GM04504 (cell line): ENCODE results near the gene CYB5R4.
"Not testable (repeated sequence)": the region's sequence is repeated elsewhere in the genome, so short reads cannot be mapped to it uniquely, and the experiment has no call there.

Experiments
- DNase-seq: peaks from one replicate; pipeline ENCODE4 v3.0.0-alpha.2; 2012; ENCODE audit warnings: low read depth

The CYB5R4 gene

GRCh38 chr6:83867043-83867442, 7.6 kb downstream of the CYB5R4 start:
- no peak for DNase-seq

GRCh38 chr6:83867527-83868161, 8.2 kb downstream of the CYB5R4 start:
- peak; percentile 95 for DNase-seq

GRCh38 chr6:83868639-83869038, 9.2 kb downstream of the CYB5R4 start:
- peak; percentile 40 for DNase-seq

GRCh38 chr6:83870649-83871048, 11.2 kb downstream of the CYB5R4 start:
- DNase-seq, result no peak

GRCh38 chr6:83872386-83873118, 13.1 kb downstream of the CYB5R4 start:
- DNase-seq, result no peak

- no peak for DNase-seq
Observed at GRCh38 chr6:83873869-83874268, 14.4 kb downstream of the CYB5R4 start.

- no peak for DNase-seq
Observed at GRCh38 chr6:83875843-83876242, 16.4 kb downstream of the CYB5R4 start.

- no peak for DNase-seq
Observed at GRCh38 chr6:83878902-83879644, 19.6 kb downstream of the CYB5R4 start.

- peak; percentile 17 for DNase-seq
Observed at GRCh38 chr6:83879746-83880145, 20.3 kb downstream of the CYB5R4 start.

GRCh38 chr6:83883240-83883639, 23.8 kb downstream of the CYB5R4 start:
- no peak for DNase-seq

- no peak for DNase-seq
Observed at GRCh38 chr6:83884523-83884922, 25.0 kb downstream of the CYB5R4 start.

GRCh38 chr6:83885984-83886383, 26.5 kb downstream of the CYB5R4 start:
- no peak for DNase-seq

- no peak for DNase-seq
Observed at GRCh38 chr6:83889621-83890020, 30.1 kb downstream of the CYB5R4 start.

GRCh38 chr6:83890520-83890919, 31.0 kb downstream of the CYB5R4 start:
- DNase-seq, result no peak

- DNase-seq, result no peak
Observed at GRCh38 chr6:83891586-83891985, 32.1 kb downstream of the CYB5R4 start.

GRCh38 chr6:83893024-83893423, 33.5 kb downstream of the CYB5R4 start:
- no peak for DNase-seq

GRCh38 chr6:83897094-83897493, 37.6 kb downstream of the CYB5R4 start:
- DNase-seq, result not testable (repeated sequence)

- no peak for DNase-seq
Observed at GRCh38 chr6:83901624-83902023, 42.1 kb downstream of the CYB5R4 start.

GRCh38 chr6:83904395-83904794, 44.9 kb downstream of the CYB5R4 start:
- DNase-seq, result no peak

- no peak for DNase-seq
Observed at GRCh38 chr6:83905648-83906047, 46.2 kb downstream of the CYB5R4 start.

- DNase-seq, result not testable (repeated sequence)
Observed at GRCh38 chr6:83907623-83908390, 48.3 kb downstream of the CYB5R4 start.

GRCh38 chr6:83908813-83909212, 49.3 kb downstream of the CYB5R4 start:
- no peak for DNase-seq
